IPS-15b (cell line): ENCODE measurements around the gene CCDC197.

ENCODE experiments used
- H3K27me3 ChIP-seq: one replicate; pipeline ENCODE4 v1.6.1; 2013; ENCODE audit warnings: low read length; ENCODE audit not compliant: control insufficient read depth, insufficient read depth
- H3K36me3 ChIP-seq: one replicate; pipeline ENCODE4 v1.6.1; 2013; ENCODE audit warnings: low read length; ENCODE audit not compliant: control insufficient read depth, insufficient read depth
- H3K4me1 ChIP-seq: one replicate; pipeline ENCODE4 v1.6.1; 2013; ENCODE audit warnings: mild to moderate bottlenecking, low read length; ENCODE audit not compliant: control insufficient read depth, insufficient read depth
- H3K4me3 ChIP-seq: one replicate; pipeline ENCODE4 v1.5.1; 2013; ENCODE audit warnings: low read depth, low read length
- H3K9ac ChIP-seq: one replicate; pipeline ENCODE4 v1.6.1; 2013; ENCODE audit warnings: low read depth, mild to moderate bottlenecking, low read length
- H3K9me3 ChIP-seq: one replicate; pipeline ENCODE4 v1.6.1; 2013; ENCODE audit warnings: mild to moderate bottlenecking, low read length; ENCODE audit not compliant: control insufficient read depth, insufficient read depth

Gene CCDC197

DNA sequence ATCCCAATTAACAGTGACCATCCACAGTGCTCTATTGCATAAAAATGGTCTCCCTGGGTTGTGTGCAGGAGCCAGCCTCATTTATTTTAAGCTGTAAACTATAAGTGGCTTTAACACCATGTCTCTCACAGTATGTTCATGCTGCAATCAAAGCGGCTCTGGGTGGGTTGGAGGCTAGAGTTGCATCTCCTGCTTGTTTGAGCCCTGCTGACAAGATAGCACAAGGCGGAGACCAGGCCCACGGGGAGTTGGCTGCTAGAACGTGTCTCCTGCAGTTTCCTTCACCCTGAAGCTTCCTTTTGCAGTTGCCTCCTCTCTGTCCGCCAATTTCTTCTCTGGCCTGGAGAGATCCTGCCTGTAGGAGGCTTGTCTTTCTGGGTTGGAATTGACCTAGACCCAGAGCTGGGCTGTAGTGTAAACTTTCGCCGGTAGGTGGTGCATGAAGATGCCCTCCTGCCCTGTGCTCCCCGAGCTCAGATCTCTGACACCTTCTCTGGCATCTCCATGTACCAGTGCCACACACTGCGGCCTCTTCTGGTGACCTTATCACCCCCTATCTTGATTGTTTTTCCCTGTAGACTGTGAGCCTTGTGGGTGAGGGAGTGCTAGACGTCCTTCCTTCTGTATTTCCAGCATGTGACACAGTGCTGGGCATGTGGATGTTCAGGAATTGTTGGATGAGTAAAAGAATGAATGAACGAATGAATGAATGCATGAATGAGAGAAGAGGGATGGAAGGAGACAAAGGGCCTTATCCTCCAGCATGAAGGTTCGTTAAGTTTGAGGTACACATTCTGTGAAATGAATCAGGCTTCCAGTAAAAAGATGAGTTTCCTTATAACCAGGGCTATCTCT lies 39.4 kb downstream of the CCDC197 start:
- Histone ChIP-seq H3K9me3 (no peaks in the 10 kb centered on the region), H3K27me3 (no peaks in the 10 kb centered on the region), H3K4me3 (no peak overlapping the region), H3K36me3 (peaks cover 2% of the 10 kb centered on the region), H3K4me1 (peaks cover 3% of the 10 kb centered on the region), H3K9ac (no peak overlapping the region)

DNA sequence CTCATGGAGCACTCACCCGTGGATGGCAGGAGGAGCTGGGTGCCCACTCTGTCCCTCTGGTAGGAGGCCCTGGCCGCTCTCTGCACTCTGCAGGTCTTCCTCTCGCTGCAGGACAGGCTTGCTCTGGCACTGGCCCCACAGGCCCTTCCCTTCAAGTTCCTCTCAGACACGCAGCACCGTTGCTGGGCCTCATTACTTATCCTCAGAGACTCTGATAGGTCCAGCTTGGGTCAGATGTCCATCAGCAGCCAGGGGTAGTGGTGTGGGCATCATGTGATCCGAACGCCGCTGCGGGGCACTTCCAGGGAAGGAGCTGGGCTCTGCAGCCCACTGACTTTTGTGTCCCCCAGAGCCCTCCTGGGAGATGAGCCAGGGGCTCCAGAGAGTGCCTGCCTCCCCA lies 40.9 kb downstream of the CCDC197 start:
- no peaks in the 10 kb centered on the region for H3K27me3 ChIP-seq
- no peaks in the 10 kb centered on the region for H3K9me3 ChIP-seq
- peaks cover 2% of the 10 kb centered on the region for H3K36me3 ChIP-seq
- peaks cover 3% of the 10 kb centered on the region for H3K4me1 ChIP-seq
- H3K4me3 ChIP-seq = no peak overlapping the region
- H3K9ac ChIP-seq = no peak overlapping the region

DNA sequence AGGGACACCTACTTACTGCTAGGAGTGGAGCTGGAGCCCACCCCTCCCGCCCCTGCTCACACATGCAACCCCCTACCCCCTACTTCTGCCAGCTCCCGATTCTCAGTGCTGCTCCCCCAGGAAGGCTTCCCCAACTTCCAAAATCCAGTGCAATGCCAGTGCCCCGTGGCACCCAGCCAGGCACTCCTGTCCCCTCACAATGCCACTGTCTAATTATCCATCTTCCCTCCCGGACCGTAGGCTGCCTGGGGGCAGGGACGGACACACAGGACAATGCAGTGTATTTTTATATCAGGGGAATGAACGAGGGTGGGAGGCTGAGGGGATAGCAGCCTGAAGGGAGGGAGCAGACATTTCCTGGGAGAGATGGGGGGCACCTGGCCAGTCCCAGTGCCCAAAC lies 41.4 kb downstream of the CCDC197 start:
- Histone ChIP-seq H3K9me3 (no peaks in the 10 kb centered on the region), H3K4me3 (no peak overlapping the region), H3K36me3 (peaks cover 7% of the 10 kb centered on the region), H3K4me1 (peaks cover 3% of the 10 kb centered on the region), H3K9ac (no peak overlapping the region), H3K27me3 (no peaks in the 10 kb centered on the region)

DNA sequence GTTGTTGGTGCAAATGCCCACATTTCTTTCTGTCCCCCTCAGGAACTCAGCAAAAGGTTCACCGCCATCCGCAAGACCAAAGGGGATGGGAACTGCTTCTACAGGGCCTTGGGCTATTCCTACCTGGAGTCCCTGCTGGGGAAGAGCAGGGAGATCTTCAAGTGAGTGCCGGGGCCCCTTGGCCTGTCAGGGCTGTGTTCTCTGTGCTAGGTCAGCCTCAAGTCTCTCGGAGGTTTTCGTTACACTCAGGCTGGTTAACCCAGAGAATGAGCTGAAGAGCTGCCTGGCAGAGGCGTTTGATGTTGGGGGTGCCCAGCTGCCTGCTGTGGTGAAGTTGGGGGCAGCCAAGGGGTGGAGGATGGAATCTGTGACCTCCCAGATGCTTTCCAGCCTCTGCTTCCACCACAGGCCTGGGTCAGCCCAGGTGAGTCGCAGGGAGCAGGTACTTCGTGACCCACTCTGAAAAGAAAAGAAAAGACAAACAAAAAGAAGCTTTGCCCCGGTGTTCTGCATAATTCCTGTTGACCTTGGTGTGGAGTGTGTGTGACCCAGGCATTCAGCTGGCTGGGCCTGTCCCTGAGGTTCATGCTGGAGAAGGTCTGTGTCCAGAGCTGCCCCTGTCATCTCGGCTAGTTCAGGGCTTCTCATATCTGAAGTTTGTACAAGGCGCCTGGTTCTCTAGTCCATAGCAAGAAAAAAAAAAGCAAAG lies 42.0 kb downstream of the CCDC197 start:
- Histone ChIP-seq H3K4me1 (peaks cover 3% of the 10 kb centered on the region), H3K9me3 (no peaks in the 10 kb centered on the region), H3K27me3 (no peaks in the 10 kb centered on the region)

DNA sequence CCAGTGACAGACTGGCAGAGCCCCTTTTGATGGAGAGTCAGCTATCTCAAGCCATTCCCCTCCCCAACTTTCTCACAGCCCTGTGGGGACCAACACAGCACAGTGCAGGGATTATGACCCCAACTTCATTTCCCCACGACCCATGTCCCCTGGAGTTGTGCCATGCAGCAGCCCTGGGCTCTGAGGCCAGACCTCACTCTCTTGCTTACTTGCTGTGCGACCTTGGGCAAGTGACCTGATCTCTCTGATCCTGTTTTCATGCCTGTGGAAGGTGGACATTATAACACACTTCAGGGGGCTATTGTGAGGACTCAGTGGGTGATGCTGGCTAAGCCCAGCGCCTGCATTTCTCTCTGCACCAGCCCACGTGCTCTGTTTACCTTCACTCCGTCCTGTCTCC lies 43.1 kb downstream of the CCDC197 start:
- peaks cover 3% of the 10 kb centered on the region for H3K4me1 ChIP-seq
- H3K9ac ChIP-seq = no peak overlapping the region
- H3K9me3 ChIP-seq = no peaks in the 10 kb centered on the region
- no peak overlapping the region for H3K4me3 ChIP-seq
- H3K27me3 ChIP-seq = no peaks in the 10 kb centered on the region
- H3K36me3 ChIP-seq = peaks cover 21% of the 10 kb centered on the region

More for the DNA sequence above, 42.0 kb downstream of the CCDC197 start:
- H3K4me3 ChIP-seq = no peak overlapping the region
- peaks cover 11% of the 10 kb centered on the region for H3K36me3 ChIP-seq
- no peak overlapping the region for H3K9ac ChIP-seq

DNA sequence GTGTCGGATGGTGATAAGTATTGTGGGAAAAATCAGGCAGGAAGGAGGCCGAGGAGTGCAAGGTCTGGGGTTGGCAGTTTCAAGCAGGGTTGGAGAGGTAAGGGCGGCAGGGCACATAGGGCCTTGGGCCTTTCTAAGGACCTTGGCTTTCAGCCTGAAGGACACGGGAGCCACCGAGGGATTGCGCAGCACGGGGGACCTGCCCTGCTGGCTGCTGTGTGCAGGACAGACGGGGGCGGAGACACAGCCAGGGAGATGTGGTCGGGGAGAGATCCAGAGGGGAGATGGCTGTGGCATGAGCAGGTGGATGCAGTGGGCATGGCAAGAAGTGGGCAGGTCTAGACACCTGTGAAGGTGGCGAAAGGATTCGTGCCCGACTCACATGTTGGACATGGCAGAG lies 43.7 kb downstream of the CCDC197 start:
- H3K4me1 ChIP-seq = peaks cover 3% of the 10 kb centered on the region
- H3K36me3 ChIP-seq = peaks cover 26% of the 10 kb centered on the region
- no peaks in the 10 kb centered on the region for H3K9me3 ChIP-seq
- no peaks in the 10 kb centered on the region for H3K27me3 ChIP-seq
- no peak overlapping the region for H3K4me3 ChIP-seq
- H3K9ac ChIP-seq = no peak overlapping the region

DNA sequence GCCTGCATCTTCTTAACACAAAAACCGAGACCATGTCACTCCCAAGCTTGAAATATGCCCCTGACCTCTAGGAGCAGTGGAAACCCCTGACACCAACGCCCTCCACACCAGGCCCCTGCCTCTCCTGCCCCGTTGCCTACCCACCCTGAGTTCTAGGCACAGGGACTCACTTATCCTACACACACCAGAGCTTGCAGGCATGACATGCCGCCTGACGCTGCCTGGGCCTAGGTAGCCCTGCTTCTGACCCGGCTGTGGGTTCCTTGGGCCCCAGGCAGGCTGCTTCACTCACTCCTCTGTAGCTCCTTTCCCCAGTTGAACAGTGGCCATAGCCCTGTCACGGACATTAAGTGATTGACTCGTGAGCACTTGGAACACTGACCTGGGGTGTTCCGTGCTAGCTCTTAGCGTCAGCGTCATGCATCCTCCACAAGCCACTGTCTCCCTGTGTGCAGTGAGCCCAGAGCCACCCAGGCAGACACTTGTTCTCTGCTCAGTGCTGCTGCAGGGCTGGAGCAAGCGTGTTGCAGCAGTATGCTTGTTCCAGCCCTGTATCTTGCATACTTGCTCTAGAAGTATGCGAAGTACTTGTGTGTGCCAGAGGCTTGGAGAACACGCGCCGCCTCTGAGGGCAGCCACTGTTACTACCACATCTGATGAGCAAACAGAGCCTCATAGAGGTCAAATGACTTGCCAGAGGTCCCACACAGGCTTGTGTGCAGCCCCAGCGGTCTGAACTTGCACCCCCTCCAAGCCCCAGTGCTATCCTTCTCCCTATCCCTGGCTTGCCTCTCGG lies 44.6 kb downstream of the CCDC197 start:
- H3K36me3 ChIP-seq = peaks cover 32% of the 10 kb centered on the region
- no peak overlapping the region for H3K9ac ChIP-seq
- H3K27me3 ChIP-seq = no peaks in the 10 kb centered on the region
- H3K4me3 ChIP-seq = no peak overlapping the region
- H3K9me3 ChIP-seq = no peaks in the 10 kb centered on the region
- no peaks in the 10 kb centered on the region for H3K4me1 ChIP-seq

DNA sequence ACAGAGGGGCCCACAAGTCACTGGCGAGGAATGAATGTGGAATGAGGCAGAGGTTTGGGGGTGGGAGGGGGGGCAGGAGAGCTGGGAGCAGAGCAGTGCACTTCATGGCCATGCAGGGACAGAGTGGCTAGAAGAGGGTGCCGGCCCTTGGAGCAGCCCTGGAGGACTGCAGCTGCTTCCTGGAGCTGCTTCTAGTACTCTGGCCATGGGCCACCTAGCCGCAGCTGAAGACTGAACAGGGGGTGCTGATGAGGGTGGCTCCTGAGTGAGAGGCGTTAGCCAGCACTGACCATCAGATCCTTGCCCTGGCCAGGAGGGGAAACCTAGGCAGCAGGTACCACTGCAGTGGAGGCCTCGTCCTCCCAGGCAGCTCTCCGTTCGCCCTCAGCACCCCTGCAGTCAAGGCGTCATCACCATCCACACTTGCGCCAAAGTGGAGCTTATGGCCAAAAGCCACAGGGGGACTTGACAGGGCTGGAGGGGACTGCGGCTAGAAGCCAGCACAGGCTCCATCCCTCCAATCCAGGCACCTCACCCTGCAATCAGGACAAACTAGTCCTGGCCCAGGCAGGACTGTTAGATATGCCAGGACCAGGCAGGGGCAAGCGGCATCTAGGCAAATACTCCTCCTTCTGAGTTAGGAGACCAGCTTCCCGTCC lies 45.5 kb downstream of the CCDC197 start:
- no peaks in the 10 kb centered on the region for H3K27me3 ChIP-seq
- H3K9ac ChIP-seq = no peak overlapping the region
- no peaks in the 10 kb centered on the region for H3K4me1 ChIP-seq

DNA sequence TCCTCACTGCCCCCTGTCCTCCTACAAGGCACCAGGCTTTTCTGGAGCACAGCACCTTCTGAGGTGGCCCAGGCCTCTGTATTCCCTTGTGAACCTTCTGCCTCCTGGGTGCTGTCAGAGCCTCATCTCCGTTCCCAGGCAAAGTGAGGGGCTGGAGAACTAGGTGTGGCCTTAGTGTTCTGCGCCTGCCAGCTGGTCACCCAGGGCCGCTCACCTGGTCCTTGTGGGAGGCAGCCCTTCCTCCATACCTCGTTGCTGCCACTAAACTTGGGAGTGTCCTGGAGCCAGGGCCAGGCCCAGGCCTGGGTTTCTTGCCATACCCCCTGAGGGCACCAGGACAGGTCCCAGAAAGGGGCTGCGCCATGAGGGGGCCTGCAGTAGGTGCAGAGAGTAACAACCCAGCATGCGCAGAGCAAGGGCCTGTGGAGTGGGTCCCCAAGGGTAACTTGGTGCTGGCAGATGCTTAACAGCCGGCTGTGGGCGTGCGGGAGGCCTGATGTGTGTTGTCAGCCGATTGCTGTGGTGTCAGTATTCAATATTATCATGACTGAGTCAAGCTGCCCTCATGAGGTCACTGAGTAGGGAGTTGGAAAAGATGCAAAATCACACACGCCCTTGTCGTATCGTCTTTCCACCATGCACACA lies 46.1 kb downstream of the CCDC197 start:
- Histone ChIP-seq H3K36me3 (peaks cover 38% of the 10 kb centered on the region), H3K9ac (no peak overlapping the region), H3K4me3 (no peak overlapping the region), H3K9me3 (no peaks in the 10 kb centered on the region), H3K27me3 (no peaks in the 10 kb centered on the region), H3K4me1 (no peaks in the 10 kb centered on the region)

More for the DNA sequence above, 45.5 kb downstream of the CCDC197 start:
- Histone ChIP-seq H3K36me3 (peaks cover 37% of the 10 kb centered on the region), H3K9me3 (no peaks in the 10 kb centered on the region), H3K4me3 (no peak overlapping the region)

DNA sequence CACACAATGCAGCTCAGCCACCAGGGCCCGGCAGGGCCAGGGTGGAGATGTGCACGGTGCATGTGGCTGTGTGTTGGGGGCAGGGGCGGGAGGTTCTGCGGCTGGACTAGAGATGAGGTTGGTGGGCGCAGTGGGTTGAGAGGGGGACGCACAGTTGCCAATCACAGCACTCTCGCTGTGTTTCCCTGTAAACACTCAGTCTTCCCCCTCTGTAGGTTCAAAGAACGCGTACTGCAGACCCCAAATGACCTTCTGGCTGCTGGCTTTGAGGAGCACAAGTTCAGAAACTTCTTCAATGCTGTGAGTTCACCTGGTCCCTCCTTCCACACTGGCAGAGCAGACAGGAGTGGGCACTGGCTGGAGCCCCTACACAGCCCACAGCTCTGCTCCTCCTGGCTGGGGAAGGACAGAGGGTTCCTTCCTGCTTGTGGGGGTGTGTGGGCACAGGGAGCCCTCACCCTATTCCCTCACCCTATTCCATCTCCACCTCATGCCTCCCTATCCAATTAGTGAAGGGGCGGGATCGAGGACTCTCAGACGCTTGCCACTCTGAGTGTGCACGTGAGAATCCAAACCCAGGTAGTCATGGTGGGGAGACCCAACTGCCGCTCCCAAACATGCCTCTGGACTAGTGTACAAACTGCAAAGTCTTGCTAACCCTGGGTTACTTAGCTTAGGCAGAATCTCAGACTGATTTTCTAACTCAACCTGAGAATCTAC lies 46.8 kb downstream of the CCDC197 start:
- Histone ChIP-seq H3K9ac (no peak overlapping the region), H3K9me3 (no peaks in the 10 kb centered on the region), H3K4me1 (no peaks in the 10 kb centered on the region), H3K4me3 (no peak overlapping the region), H3K36me3 (peaks cover 38% of the 10 kb centered on the region), H3K27me3 (no peaks in the 10 kb centered on the region)
